ENCODE data around the gene SIGLECL1. TPM values are rescaled to one million over a fixed set of nuclear protein-coding genes. Genes with fewer than 3 reads are reported as not detected.
A peak's percentile ranks its signal among the peaks of the same experiment; 100 is the strongest.

Gene SIGLECL1
- total RNA-seq, 1 donor from 2014 or later, result not detected

DNA sequence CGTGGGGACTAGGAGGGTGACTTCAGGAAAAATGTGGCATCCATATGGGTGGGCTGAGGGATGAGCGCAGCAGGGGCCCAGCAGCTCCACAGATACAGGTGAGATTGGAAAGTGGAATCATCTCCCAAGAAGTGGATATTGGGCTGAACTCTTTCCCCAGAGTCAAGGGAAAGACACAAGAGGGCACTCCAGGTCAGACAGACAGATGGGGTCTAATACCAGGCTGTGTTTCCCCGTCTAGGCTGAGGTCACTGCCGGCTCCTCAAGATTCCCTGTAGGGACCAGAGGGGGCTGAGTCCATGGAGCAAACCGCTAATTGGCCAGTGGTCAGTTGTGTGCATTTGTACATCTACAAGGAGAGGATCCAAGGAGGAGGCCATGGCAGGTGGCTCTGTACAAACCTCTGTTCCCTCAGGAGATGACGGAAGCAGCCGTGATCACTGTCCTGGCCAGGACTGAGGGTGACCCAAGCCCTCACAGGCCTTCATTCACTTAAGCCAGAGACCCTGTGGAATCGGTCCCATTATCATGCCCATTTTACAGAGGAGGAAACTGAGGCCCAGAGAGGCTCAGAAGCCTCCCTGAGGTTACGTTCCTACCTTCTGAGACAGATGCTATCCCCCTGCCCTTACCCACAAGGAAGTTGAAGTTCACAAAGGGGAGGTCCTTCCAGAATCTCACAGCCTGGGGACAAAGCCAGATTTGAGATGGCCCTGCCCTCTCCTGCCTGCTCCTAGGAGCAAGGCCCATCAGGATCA, 45.6 kb downstream of the SIGLECL1 start:
- TF ChIP-seq, protein P1, sequence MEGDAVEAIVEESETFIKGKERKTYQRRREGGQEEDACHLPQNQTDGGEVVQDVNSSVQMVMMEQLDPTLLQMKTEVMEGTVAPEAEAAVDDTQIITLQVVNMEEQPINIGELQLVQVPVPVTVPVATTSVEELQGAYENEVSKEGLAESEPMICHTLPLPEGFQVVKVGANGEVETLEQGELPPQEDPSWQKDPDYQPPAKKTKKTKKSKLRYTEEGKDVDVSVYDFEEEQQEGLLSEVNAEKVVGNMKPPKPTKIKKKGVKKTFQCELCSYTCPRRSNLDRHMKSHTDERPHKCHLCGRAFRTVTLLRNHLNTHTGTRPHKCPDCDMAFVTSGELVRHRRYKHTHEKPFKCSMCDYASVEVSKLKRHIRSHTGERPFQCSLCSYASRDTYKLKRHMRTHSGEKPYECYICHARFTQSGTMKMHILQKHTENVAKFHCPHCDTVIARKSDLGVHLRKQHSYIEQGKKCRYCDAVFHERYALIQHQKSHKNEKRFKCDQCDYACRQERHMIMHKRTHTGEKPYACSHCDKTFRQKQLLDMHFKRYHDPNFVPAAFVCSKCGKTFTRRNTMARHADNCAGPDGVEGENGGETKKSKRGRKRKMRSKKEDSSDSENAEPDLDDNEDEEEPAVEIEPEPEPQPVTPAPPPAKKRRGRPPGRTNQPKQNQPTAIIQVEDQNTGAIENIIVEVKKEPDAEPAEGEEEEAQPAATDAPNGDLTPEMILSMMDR (conservative IDR thresholded peaks at IDR 0.05; ENCODE audit: low read depth, low read length), result peak; percentile 30
- no peak for DNase-seq (ENCODE audit: low read depth)
- no peak overlapping the region for H3K4me3 ChIP-seq (ENCODE audit: low read depth, low read length)

DNA sequence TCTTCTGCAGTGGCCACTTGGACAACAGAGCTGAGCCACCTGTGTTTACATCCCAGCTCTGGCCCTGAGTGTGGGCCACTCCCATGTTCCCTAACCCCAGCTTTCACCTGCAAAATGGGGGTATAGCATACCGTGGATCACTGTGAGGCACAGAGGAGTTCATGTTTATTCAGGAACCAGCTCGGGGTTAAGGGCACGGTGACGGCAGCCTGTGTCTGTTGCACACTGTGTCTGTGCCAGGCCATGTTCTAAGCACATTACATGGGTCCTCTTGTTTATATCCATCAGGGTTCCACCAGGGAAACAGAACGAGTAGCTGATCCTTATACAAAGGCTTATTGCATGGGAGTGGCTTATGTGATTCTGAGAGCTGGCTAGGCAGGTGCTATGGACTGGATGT, 46.5 kb downstream of the SIGLECL1 start:
- no peak for DNase-seq (ENCODE audit: low read depth)
- H3K4me3 ChIP-seq (ENCODE audit: low read depth, low read length), result no peak overlapping the region
- TF ChIP-seq, protein P1 (conservative IDR thresholded peaks at IDR 0.05; ENCODE audit: low read depth, low read length), result no peak

DNA sequence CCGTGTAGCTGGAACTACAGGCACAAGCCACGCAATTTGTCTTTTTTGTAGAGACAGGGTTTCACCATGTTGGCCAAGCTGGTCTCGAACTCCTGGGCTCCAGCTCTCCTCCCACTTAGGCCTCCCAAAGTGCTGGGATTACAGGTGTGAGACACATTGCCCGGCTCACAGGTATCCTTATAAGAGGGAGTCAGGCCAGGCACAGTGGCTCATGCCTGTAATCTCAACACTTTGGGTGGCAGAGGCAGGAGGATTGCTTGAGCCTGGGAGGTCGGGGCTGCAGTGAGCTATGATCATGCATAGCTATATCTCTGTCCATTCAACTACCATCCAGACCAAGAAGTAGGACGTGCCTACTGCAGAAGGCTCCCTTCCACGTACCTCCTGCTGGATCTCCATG, 50.4 kb downstream of the SIGLECL1 start:
- DNase-seq (ENCODE audit: low read depth), result no peak
- H3K4me3 ChIP-seq (ENCODE audit: low read depth, low read length), result no peak overlapping the region
- TF ChIP-seq, protein P1 (conservative IDR thresholded peaks at IDR 0.05; ENCODE audit: low read depth, low read length), result no peak

DNA sequence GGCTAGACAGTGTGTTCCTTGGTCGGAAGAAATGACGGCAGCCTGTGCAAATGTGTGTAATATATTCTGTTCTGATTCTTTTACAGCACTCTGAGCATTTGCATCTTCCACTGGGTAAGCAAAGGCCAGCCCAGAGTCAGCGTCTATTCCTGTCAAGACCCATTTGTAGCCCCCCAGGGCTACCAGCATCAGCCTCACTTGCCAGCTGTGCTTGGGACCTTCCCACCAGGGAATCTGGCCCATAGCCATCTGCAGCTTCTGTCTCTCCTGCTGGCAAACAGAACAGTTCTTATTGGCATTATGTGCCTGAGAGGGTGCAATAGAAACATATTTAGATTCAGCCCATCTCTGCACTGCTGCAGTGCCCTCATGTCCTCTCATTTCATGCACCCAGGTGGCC, 54.6 kb downstream of the SIGLECL1 start:
- no peak for DNase-seq (ENCODE audit: low read depth)
- TF ChIP-seq, protein P1 (conservative IDR thresholded peaks at IDR 0.05; ENCODE audit: low read depth, low read length), result no peak

DNA sequence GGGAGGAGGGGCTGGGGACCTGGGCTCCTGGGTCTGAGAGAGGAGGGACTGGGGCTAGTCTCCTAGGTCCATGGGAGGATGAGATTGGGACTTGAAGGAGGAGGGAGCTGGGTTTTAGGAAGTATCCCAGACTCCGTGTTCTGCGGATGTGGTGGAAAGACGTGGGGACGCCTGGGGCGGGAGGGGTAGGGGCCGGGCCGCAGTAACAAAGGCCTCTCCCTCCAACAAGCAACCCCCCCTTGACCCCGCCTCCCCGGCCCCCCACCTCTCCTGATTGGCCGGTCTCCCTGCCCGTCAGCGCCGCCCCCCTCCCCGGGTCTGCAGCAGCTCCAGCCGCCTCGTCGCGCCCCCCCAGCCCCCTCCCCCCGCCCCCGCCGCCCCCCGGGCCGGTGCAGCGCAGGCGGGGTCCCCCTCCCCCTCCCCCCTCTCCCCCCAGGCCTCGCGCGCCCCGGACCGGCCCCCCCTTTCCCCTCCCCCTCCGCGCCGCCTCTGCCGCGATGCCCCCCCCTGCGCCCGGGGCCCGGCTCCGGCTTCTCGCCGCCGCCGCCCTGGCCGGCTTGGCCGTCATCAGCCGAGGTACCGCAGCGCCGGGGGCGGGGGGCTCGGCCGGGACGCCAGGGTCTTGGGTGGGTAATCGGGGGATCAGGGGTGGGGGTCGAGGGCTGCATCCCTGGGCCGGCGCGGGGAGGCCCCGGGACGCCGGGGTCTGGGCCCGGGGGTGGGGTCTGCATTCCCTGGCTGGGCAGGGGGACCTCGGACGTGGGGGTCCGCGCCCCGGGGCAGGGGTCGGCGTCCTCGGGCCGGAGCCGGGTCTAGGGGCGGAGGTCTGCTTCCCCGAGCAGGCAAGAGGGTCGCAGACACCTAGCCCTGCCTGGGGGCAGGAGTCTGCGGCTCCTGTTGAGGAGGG, 60.7 kb downstream of the SIGLECL1 start, which contains the start of gene IGLON5:
TSS of gene IGLON5 (plus strand) at position 294 of the 907 bp plus-strand sequence. CDS start at position 498, 204 bp downstream.
- DNase-seq (ENCODE audit: low read depth), result no peak
- TF ChIP-seq, protein P1 (conservative IDR thresholded peaks at IDR 0.05; ENCODE audit: low read depth, low read length), result no peak
- H3K4me3 ChIP-seq (ENCODE audit: low read depth, low read length), result no peak within 1 kb of the TSS

More for the DNA sequence above, 54.6 kb downstream of the SIGLECL1 start:
- no peak overlapping the region for H3K4me3 ChIP-seq (ENCODE audit: low read depth, low read length)

DNA sequence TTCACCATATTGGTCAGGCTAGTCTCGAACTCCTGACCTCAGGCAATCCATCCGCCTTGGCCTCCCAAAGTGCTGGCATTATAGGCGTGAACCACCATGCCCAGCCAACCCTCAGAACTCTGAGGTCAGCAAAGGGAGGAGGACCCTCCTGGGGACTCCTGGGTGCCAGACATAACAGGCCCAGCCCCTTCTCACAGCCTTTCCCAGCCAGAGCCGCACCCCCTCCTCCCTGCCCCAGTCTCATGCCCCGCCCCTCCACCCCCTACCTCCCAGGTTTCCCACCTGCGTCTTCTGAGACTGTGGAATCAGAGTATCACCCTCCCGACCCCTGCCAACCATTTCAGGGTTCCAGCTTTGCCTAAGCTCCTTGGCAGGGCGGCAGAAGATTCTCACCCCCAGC, 65.8 kb downstream of the SIGLECL1 start:
- TF ChIP-seq, protein P1 (conservative IDR thresholded peaks at IDR 0.05; ENCODE audit: low read depth, low read length), result no peak
- DNase-seq (ENCODE audit: low read depth), result no peak
- H3K4me3 ChIP-seq (ENCODE audit: low read depth, low read length), result no peak overlapping the region
